GM12878 (cell line): Measurements from ENCODE around the gene ANKRD1. TPM values are rescaled to one million over a fixed set of nuclear protein-coding genes. Genes with fewer than 3 reads are reported as not detected.

Experiments used
- ATAC-seq: fragments of 200-7000 bp; cut with Tn5 transposase; 3 replicates; pipeline ENCODE4 v1.9.1; 2020; ENCODE audit warnings: mild to moderate bottlenecking, moderate library complexity
- BruUV-seq: library from RNA; stranded (reverse); fragments of 400-500 nt; replicated peaks from 2 replicates; lab custom pipeline; 2021; lab: Mats Ljungman, UMichigan
- CTCF ChIA-PET: fragments of 300-600 bp; sonication (Branson Sonifier 250); formaldehyde crosslinking; extraction: SDS; loops from one replicate; lab custom pipeline; 2021; ENCODE audit warnings: inconsistent platforms; lab: Yijun Ruan, JAX
- POLR2A ChIA-PET: fragments of 350-600 bp; formaldehyde crosslinking; extraction: SDS; loops from one replicate; lab custom pipeline; 2021; ENCODE audit warnings: inconsistent platforms; lab: Charles Lee
- RAD21 ChIA-PET: fragments of 300-600 bp; sonication (Branson Sonifier 250); formaldehyde crosslinking; loops from one replicate; lab custom pipeline; 2023; ENCODE audit warnings: antibody characterized with exemption; ENCODE audit not compliant: unreplicated experiment; lab: Charles Lee
- SMC1A ChIA-PET: fragments of 300-600 bp; sonication (Branson Sonifier 250); formaldehyde crosslinking; loops from one replicate; lab custom pipeline; 2023; ENCODE audit not compliant: unreplicated experiment, uncharacterized antibody; lab: Charles Lee
- DNase-seq: peaks from one replicate; pipeline ENCODE4 v3.0.0-alpha.2; 2011; ENCODE audit warnings: low read depth, low spot score
- FAIRE-seq: peaks from 3 replicates; lab custom pipeline; 2011; peaks lifted over from hg19 to GRCh38; lab: Jason Lieb, UNC
- H2AFZ ChIP-seq: 2 replicates; pipeline ENCODE4 v1.6.0; 2011; ENCODE audit warnings: low read depth, low read length, control low read depth; ENCODE audit not compliant: control insufficient read depth
- H3K27ac ChIP-seq: 2 replicates; pipeline ENCODE4 v1.5.1; 2011; ENCODE audit warnings: control low read depth; ENCODE audit not compliant: control insufficient read depth, insufficient read depth
- H3K27me3 ChIP-seq, 2 experiments: replicated peaks in 1 of 2; 2 replicates each; pipeline versions ENCODE4 v1.6.0 to v1.6.1; 2011; ENCODE audit warnings: low read length in 1 of 2; ENCODE audit not compliant: control insufficient read depth in 2 of 2, insufficient read depth in 2 of 2
- H3K36me3 ChIP-seq, 2 experiments: 2 replicates each; pipeline ENCODE4 v1.5.1; 2011; ENCODE audit warnings: low read length in 1 of 2; ENCODE audit not compliant: control insufficient read depth in 2 of 2, insufficient read depth in 2 of 2
- H3K4me1 ChIP-seq: 2 replicates; pipeline ENCODE4 v1.6.1; 2011; ENCODE audit warnings: mild to moderate bottlenecking, low read length, moderate library complexity, mixed read lengths; ENCODE audit not compliant: control insufficient read depth, insufficient read depth
- H3K4me2 ChIP-seq: 2 replicates; pipeline ENCODE4 v1.6.0; 2011; ENCODE audit warnings: control low read depth; ENCODE audit not compliant: control insufficient read depth, insufficient read depth
- H3K4me3 ChIP-seq: fragments of 200-600 bp; sonication (generic); 2 replicates; pipeline ENCODE4 v1.5.1; 2016
- H3K79me2 ChIP-seq: 2 replicates; pipeline ENCODE4 v1.6.0; 2011; ENCODE audit warnings: low read length; ENCODE audit not compliant: control insufficient read depth, insufficient read depth
- H3K9ac ChIP-seq: 2 replicates; pipeline ENCODE4 v1.8.0; 2011; ENCODE audit warnings: low read length, control low read depth, mixed read lengths; ENCODE audit not compliant: control insufficient read depth, insufficient read depth
- H3K9me3 ChIP-seq: replicated peaks from 3 replicates; pipeline ENCODE4 v1.5.1; 2011; ENCODE audit warnings: mild to moderate bottlenecking, low read length; ENCODE audit not compliant: control insufficient read depth, insufficient read depth
- H4K20me1 ChIP-seq: 2 replicates; pipeline ENCODE4 v1.6.0; 2011; ENCODE audit not compliant: control insufficient read depth, insufficient read depth
- EED ChIP-seq: sonication (generic); IDR thresholded peaks from 2 replicates; pipeline ENCODE4 v1.6.1; 2016; ENCODE audit warnings: antibody characterized with exemption, low read depth
- IKZF1 ChIP-seq: fragments of 450-650 bp; conservative IDR thresholded peaks from 2 replicates; pipeline ENCODE4 v1.6.1; 2017; ENCODE audit warnings: antibody characterized with exemption, mild to moderate bottlenecking
- IRF4 ChIP-seq: IDR thresholded peaks from 2 replicates; pipeline ENCODE4 v1.6.1; 2011; ENCODE audit warnings: low read depth, low read length
- JUNB ChIP-seq: IDR thresholded peaks from 2 replicates; pipeline ENCODE4 v1.6.1; 2016; ENCODE audit warnings: antibody characterized with exemption, mild to moderate bottlenecking
- KDM1A ChIP-seq: fragments of 200-600 bp; sonication (generic); IDR thresholded peaks from 2 replicates; pipeline ENCODE4 v1.6.1; 2016; ENCODE audit warnings: borderline replicate concordance
- NR2C2 ChIP-seq: IDR thresholded peaks from 2 replicates; pipeline ENCODE4 v1.6.1; 2011; ENCODE audit warnings: borderline replicate concordance, low read depth; ENCODE audit not compliant: control insufficient read depth, insufficient read length
- ZNF274 ChIP-seq: IDR thresholded peaks from one replicate; pipeline ENCODE4 v1.8.0; 2011; ENCODE audit not compliant: insufficient read length, insufficient read depth
- in situ Hi-C: fragments of 300-500 bp; cut with MboI; formaldehyde crosslinking; loops from 9 replicates; pipeline ENCODE4 v1.14.3; 2018; ENCODE audit warnings: mixed read lengths
- intact Hi-C: fragments of 100-400 bp; cut with micrococcal nuclease; formaldehyde crosslinking; loops from one replicate; pipeline ENCODE4 v1.14.2; 2022; ENCODE audit not compliant: unreplicated experiment
- polyA plus RNA-seq, 11 experiments: library from polyadenylated mRNA; depleted of rRNA in 4 of 11; unstranded in 6 of 11; stranded (reverse) in 5 of 11; fragments of >200 nt; fragmentation: Nextera tagmentation in 4 of 11; fragmentation: Illumina TruSeq in 1 of 11; extraction: Ambion mirVana in 4 of 11; extraction: Trizol in 1 of 11; gene quantifications; 1 replicate in 1 of 11; 2 replicates in 10 of 11; pipeline versions ENCODE4 v1.2.1 to v1.2.3, GENCODE V29; 2011 to 2016; ENCODE audit warnings: inconsistent platforms in 2 of 11, missing spikeins in 2 of 11, low read depth in 1 of 11
- total RNA-seq, 4 experiments: library from RNA; depleted of rRNA in 3 of 4; stranded (reverse); fragments of >200 nt in 3 of 4; fragmentation: Illumina TruSeq in 1 of 4; extraction: Trizol in 1 of 4; gene quantifications; 2 replicates each; pipeline versions ENCODE4 v1.2.1 to v1.2.3, GENCODE V29; 2013 to 2021
- TF ChIP-seq, protein P1 (sequence below): IDR thresholded peaks from 2 replicates; pipeline ENCODE4 v1.6.1; 2012; ENCODE audit warnings: low read length, inconsistent platforms
- TF ChIP-seq, protein P2 (sequence below): IDR thresholded peaks from 2 replicates; pipeline ENCODE4 v1.6.1; 2012; ENCODE audit warnings: low read depth, low read length, improper control_type of control experiment
- TF ChIP-seq, protein P3 (sequence below): fragments of 450-650 bp; IDR thresholded peaks from 2 replicates; pipeline ENCODE4 v1.6.1; 2014; ENCODE audit warnings: mild to moderate bottlenecking
- TF ChIP-seq, protein P4 (sequence below): fragments of 450-650 bp; IDR thresholded peaks from 2 replicates; pipeline ENCODE4 v1.6.1; 2017; ENCODE audit warnings: mild to moderate bottlenecking
- TF ChIP-seq, protein P5 (sequence below): fragments of 450-650 bp; IDR thresholded peaks from 2 replicates; pipeline ENCODE4 v1.6.1; 2017; ENCODE audit warnings: low read depth, mild to moderate bottlenecking, moderate library complexity

The ANKRD1 gene
- total and polyA plus RNA-seq, 10 of the 15 experiments (the other 5 are each of a cell fraction or from before 2014, with no cell fraction given) = not detected

DNA sequence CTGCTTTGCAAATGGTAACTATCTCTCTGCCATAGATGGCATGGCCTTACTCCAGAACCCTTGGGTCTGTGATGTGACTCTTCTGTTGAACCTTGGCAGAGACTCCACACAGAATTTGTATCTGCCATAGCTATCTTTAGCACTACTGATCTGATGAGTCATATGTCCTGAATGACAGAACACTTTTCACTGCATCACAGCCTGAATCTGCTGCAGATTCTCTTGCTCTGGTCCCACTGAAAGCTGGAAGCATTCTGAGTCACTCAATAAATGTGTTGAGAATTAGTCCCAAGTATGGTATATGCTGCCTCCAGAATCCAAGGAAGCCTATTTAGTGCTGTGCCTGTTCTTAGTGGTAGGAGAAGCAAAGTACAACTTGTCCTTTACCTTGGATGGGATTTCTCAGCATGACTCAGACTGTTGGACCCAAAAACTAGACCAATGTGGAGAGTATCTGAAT lies 39.5 kb upstream of the ANKRD1 start:
- Histone ChIP-seq H3K9me3 (no peaks in the 10 kb centered on the region), H3K4me2 (peak overlapping the region; percentile 23; the same call in 1 of the 2 replicates), H3K36me3 (no peaks in the 10 kb centered on the region), H2AFZ (peak overlapping the region; percentile 1; the same call in 1 of the 2 replicates), H3K27me3 (no peaks in the 10 kb centered on the region), H3K4me1 (no peaks in the 10 kb centered on the region), H3K9ac (no peak overlapping the region), H3K27ac (no peak overlapping the region), H3K79me2 (no peaks in the 10 kb centered on the region), H3K4me3 (no peak overlapping the region), H4K20me1 (no peaks in the 10 kb centered on the region)
- ChIA-PET SMC1A (interaction anchor here (0.7 to 1.5 kb wide), 8 partner anchors 9 to 42 kb away, joined by 3 to 5 read pairs (median 3); partner anchors contain the start of gene ANKRD1), CTCF (no interaction called here), RAD21 (interaction anchor here (1.2 kb wide), 1 partner anchor 20 kb away, joined by 3 read pairs; no protein-coding TSS in a partner anchor), POLR2A (interaction anchor here (1.1 kb wide), 1 partner anchor 19 kb away, joined by 4 read pairs; no protein-coding TSS in a partner anchor)
- BruUV-seq = no TSS peak
- peak; percentile 92 for ATAC-seq
- DNase-seq = peak; percentile 31
- intact Hi-C loops = no loop called here
- in situ Hi-C loops = no loop called here
- peak; percentile 59 for FAIRE-seq
- TF ChIP-seq, protein P1, sequence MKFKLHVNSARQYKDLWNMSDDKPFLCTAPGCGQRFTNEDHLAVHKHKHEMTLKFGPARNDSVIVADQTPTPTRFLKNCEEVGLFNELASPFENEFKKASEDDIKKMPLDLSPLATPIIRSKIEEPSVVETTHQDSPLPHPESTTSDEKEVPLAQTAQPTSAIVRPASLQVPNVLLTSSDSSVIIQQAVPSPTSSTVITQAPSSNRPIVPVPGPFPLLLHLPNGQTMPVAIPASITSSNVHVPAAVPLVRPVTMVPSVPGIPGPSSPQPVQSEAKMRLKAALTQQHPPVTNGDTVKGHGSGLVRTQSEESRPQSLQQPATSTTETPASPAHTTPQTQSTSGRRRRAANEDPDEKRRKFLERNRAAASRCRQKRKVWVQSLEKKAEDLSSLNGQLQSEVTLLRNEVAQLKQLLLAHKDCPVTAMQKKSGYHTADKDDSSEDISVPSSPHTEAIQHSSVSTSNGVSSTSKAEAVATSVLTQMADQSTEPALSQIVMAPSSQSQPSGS = peak; percentile 17; the same call in 1 of the 2 replicates
- TF ChIP-seq IRF4 (0 out of 2 replicates have a peak, but pooled peaks have one; percentile 9), JUNB (peak; percentile 70), IKZF1 (0 out of 2 replicates have a peak, but pooled peaks have one; percentile 18), EED (0 out of 2 replicates have a peak, but pooled peaks have one; percentile 9), KDM1A (no peak), NR2C2 (no peak), ZNF274 (no peak)
- TF ChIP-seq, protein P2, sequence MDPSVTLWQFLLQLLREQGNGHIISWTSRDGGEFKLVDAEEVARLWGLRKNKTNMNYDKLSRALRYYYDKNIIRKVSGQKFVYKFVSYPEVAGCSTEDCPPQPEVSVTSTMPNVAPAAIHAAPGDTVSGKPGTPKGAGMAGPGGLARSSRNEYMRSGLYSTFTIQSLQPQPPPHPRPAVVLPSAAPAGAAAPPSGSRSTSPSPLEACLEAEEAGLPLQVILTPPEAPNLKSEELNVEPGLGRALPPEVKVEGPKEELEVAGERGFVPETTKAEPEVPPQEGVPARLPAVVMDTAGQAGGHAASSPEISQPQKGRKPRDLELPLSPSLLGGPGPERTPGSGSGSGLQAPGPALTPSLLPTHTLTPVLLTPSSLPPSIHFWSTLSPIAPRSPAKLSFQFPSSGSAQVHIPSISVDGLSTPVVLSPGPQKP = no peak
- TF ChIP-seq, protein P3, sequence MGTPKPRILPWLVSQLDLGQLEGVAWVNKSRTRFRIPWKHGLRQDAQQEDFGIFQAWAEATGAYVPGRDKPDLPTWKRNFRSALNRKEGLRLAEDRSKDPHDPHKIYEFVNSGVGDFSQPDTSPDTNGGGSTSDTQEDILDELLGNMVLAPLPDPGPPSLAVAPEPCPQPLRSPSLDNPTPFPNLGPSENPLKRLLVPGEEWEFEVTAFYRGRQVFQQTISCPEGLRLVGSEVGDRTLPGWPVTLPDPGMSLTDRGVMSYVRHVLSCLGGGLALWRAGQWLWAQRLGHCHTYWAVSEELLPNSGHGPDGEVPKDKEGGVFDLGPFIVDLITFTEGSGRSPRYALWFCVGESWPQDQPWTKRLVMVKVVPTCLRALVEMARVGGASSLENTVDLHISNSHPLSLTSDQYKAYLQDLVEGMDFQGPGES = no peak
- TF ChIP-seq, protein P4, sequence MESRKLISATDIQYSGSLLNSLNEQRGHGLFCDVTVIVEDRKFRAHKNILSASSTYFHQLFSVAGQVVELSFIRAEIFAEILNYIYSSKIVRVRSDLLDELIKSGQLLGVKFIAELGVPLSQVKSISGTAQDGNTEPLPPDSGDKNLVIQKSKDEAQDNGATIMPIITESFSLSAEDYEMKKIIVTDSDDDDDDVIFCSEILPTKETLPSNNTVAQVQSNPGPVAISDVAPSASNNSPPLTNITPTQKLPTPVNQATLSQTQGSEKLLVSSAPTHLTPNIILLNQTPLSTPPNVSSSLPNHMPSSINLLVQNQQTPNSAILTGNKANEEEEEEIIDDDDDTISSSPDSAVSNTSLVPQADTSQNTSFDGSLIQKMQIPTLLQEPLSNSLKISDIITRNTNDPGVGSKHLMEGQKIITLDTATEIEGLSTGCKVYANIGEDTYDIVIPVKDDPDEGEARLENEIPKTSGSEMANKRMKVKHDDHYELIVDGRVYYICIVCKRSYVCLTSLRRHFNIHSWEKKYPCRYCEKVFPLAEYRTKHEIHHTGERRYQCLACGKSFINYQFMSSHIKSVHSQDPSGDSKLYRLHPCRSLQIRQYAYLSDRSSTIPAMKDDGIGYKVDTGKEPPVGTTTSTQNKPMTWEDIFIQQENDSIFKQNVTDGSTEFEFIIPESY = no peak
- TF ChIP-seq, protein P5, sequence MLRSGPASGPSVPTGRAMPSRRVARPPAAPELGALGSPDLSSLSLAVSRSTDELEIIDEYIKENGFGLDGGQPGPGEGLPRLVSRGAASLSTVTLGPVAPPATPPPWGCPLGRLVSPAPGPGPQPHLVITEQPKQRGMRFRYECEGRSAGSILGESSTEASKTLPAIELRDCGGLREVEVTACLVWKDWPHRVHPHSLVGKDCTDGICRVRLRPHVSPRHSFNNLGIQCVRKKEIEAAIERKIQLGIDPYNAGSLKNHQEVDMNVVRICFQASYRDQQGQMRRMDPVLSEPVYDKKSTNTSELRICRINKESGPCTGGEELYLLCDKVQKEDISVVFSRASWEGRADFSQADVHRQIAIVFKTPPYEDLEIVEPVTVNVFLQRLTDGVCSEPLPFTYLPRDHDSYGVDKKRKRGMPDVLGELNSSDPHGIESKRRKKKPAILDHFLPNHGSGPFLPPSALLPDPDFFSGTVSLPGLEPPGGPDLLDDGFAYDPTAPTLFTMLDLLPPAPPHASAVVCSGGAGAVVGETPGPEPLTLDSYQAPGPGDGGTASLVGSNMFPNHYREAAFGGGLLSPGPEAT = no peak
